Kasumi-1 (cell line): Measurements from ENCODE around the gene NFIX.

Source experiments
- DNase-seq, 2 experiments: peaks; one replicate each; lab custom pipeline; 2025; lab: John Stamatoyannopoulos, UW

NFIX gene

GRCh38 chr19:13036366-13036976 lies 41.2 kb downstream of the NFIX start:
- DNase-seq: no peak

- DNase-seq: no peak
Observed at GRCh38 chr19:13037161-13037560, 41.9 kb downstream of the NFIX start.

GRCh38 chr19:13037731-13038130 lies 42.5 kb downstream of the NFIX start:
- no peak for DNase-seq

- DNase-seq: no peak
Observed at GRCh38 chr19:13038306-13039210, 43.3 kb downstream of the NFIX start.

- DNase-seq: no peak
Observed at GRCh38 chr19:13039211-13039789, 44.0 kb downstream of the NFIX start.

- no peak for DNase-seq
Observed at GRCh38 chr19:13040232-13040947, 45.1 kb downstream of the NFIX start.

- DNase-seq: no peak
Observed at GRCh38 chr19:13040948-13041292, 45.6 kb downstream of the NFIX start.

- DNase-seq: no peak
Observed at GRCh38 chr19:13042443-13043130, 47.3 kb downstream of the NFIX start.

GRCh38 chr19:13043285-13043684 lies 48.0 kb downstream of the NFIX start:
- no peak for DNase-seq

- no peak for DNase-seq
Observed at GRCh38 chr19:13044231-13044836, 49.1 kb downstream of the NFIX start.

GRCh38 chr19:13045812-13046211 lies 50.5 kb downstream of the NFIX start:
- DNase-seq: no peak

GRCh38 chr19:13047374-13047773 lies 52.1 kb downstream of the NFIX start:
- DNase-seq: no peak

GRCh38 chr19:13050274-13050673 lies 55.0 kb downstream of the NFIX start:
- DNase-seq: no peak

GRCh38 chr19:13051557-13052165 lies 56.4 kb downstream of the NFIX start:
- DNase-seq: no peak

GRCh38 chr19:13052447-13053175 lies 57.3 kb downstream of the NFIX start:
- no peak for DNase-seq

- no peak for DNase-seq
Observed at GRCh38 chr19:13053238-13053637, 58.0 kb downstream of the NFIX start.

- DNase-seq: no peak
Observed at GRCh38 chr19:13053761-13054625, 58.7 kb downstream of the NFIX start.

- no peak for DNase-seq
Observed at GRCh38 chr19:13054626-13055212, 59.4 kb downstream of the NFIX start.
